Measurements from ENCODE around the gene CD4.

CD4 gene

GRCh38 chr12:6847676-6848075 lies 58.3 kb downstream of the CD4 start:
- TF ChIP-seq, protein P1, sequence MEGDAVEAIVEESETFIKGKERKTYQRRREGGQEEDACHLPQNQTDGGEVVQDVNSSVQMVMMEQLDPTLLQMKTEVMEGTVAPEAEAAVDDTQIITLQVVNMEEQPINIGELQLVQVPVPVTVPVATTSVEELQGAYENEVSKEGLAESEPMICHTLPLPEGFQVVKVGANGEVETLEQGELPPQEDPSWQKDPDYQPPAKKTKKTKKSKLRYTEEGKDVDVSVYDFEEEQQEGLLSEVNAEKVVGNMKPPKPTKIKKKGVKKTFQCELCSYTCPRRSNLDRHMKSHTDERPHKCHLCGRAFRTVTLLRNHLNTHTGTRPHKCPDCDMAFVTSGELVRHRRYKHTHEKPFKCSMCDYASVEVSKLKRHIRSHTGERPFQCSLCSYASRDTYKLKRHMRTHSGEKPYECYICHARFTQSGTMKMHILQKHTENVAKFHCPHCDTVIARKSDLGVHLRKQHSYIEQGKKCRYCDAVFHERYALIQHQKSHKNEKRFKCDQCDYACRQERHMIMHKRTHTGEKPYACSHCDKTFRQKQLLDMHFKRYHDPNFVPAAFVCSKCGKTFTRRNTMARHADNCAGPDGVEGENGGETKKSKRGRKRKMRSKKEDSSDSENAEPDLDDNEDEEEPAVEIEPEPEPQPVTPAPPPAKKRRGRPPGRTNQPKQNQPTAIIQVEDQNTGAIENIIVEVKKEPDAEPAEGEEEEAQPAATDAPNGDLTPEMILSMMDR (IDR thresholded peaks at IDR 0.05), result no peak

- TF ChIP-seq, protein P1 (IDR thresholded peaks at IDR 0.05), result no peak
Measured at GRCh38 chr12:6849427-6849826, 60.1 kb downstream of the CD4 start.

GRCh38 chr12:6849976-6850560 lies 60.7 kb downstream of the CD4 start:
- TF ChIP-seq, protein P1 (IDR thresholded peaks at IDR 0.05), result no peak

- TF ChIP-seq, protein P1 (IDR thresholded peaks at IDR 0.05), result no peak
Measured at GRCh38 chr12:6850796-6851152, 61.4 kb downstream of the CD4 start.

DNA sequence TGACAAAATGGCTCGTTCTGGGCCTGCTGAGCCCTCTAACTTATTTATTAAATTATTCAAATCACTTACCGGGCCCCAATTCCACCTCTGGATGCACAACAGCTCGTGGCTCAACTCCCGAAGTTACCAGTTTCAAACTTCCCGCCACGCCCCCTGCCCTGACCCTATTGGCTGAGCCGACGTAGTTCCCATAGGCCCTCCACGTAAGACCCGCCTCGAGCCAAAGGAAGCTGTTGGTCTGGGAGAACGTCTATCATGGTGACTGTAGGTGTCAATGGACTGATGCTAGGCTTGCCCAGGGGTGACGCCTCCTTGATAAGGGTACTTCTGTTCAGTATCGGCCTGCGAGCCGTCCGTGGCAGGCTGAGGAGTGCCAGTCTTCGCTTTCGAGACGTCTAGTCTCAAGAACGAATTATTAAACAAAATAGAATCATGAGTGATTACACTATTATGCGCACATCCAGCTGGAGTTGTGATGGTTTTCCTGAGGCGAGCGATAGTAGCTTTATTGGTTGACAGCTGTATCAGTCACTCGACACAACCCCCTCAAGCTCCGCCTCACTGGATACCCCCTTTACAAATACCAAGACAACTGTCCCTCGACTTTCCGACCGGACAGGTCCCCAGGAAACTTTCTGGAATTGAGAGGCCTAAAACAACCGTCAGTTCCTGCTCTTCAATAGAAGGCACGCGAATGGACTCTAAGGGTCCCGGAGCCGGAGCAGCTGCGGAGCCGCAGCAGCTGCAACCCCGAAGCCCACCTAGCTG lies 62.0 kb downstream of the CD4 start, which contains the start of gene CDCA3:
CDCA3 (minus strand) TSS at position 134 of the 768 bp plus-strand sequence. CDS start 334 bp downstream, outside the sequence.
- TF ChIP-seq, protein P1 (IDR thresholded peaks at IDR 0.05), result no peak

- TF ChIP-seq, protein P1 (IDR thresholded peaks at IDR 0.05), result no peak
Measured at GRCh38 chr12:6851921-6852650, 62.8 kb downstream of the CD4 start, which contains the start of gene USP5. Gene USP5, plus strand, starts transcription at chr12:6852150. Its CDS starts 30 bp downstream, at chr12:6852180.

- TF ChIP-seq, protein P1 (IDR thresholded peaks at IDR 0.05), result no peak
Measured at GRCh38 chr12:6852651-6853354, 63.5 kb downstream of the CD4 start.
